Liver (tissue), 3 donors: ENCODE results near the gene RNPS1.

ENCODE experiments used
- EGR1 ChIP-seq, 2 donors: IDR thresholded peaks; 2 replicates each; pipeline ENCODE4 v1.6.1; 2016 to 2018; ENCODE audit warnings: antibody characterized with exemption in 2 of 2, low read depth in 2 of 2
- GABPA ChIP-seq, 2 donors: IDR thresholded peaks in 1 of 2; conservative IDR thresholded peaks in 1 of 2; 2 replicates each; pipeline ENCODE4 v1.6.1; 2016; ENCODE audit warnings: antibody characterized with exemption in 2 of 2, mild to moderate bottlenecking in 1 of 2, moderate library complexity in 1 of 2
- JUND ChIP-seq, 2 donors: IDR thresholded peaks; 2 replicates each; pipeline ENCODE4 v1.6.1; 2016; ENCODE audit warnings: antibody characterized with exemption in 2 of 2
- MAX ChIP-seq: IDR thresholded peaks from 2 replicates; pipeline ENCODE4 v1.6.1; 2016; ENCODE audit warnings: antibody characterized with exemption
- RAD21 ChIP-seq, 2 donors: IDR thresholded peaks; 2 replicates each; pipeline ENCODE4 v1.6.1; 2016; ENCODE audit warnings: antibody characterized with exemption in 2 of 2, mild to moderate bottlenecking in 2 of 2
- REST ChIP-seq: IDR thresholded peaks from 2 replicates; pipeline ENCODE4 v1.6.1; 2016; ENCODE audit warnings: antibody characterized with exemption, mild to moderate bottlenecking
- TAF1 ChIP-seq: conservative IDR thresholded peaks from 2 replicates; pipeline ENCODE4 v1.6.1; 2016; ENCODE audit warnings: antibody characterized with exemption, mild to moderate bottlenecking
- YY1 ChIP-seq: IDR thresholded peaks from 2 replicates; pipeline ENCODE4 v1.6.1; 2016; ENCODE audit warnings: antibody characterized with exemption, mild to moderate bottlenecking
- ZBTB33 ChIP-seq: IDR thresholded peaks from 2 replicates; pipeline ENCODE4 v1.6.1; 2016; ENCODE audit warnings: antibody characterized with exemption
- TF ChIP-seq, protein P1 (sequence below): fragments of 150-350 bp; IDR thresholded peaks from 2 replicates; pipeline ENCODE4 v1.5.1; 2017; ENCODE audit warnings: improper control_type of control experiment, low read depth, low read length; ENCODE audit not compliant: missing input control
- TF ChIP-seq, protein P2 (sequence below): IDR thresholded peaks from 2 replicates; pipeline ENCODE4 v1.6.1; 2016; ENCODE audit warnings: antibody characterized with exemption
- donor health status: healthy.
- donor health status: healthy.

- TF ChIP-seq ZBTB33 (no peak), JUND (IDR thresholded peaks at IDR 0.05) (no peak), YY1 (no peak), MAX (no peak), GABPA (IDR thresholded peaks at IDR 0.05 in 1 of 2, conservative IDR thresholded peaks at IDR 0.05 in 1 of 2) (no peak), RAD21 (IDR thresholded peaks at IDR 0.05) (no peak), REST (no peak), EGR1 (IDR thresholded peaks at IDR 0.05; ENCODE audit: low read depth in 2 of 2) (no peak), TAF1 (no peak)
- TF ChIP-seq, protein P1, sequence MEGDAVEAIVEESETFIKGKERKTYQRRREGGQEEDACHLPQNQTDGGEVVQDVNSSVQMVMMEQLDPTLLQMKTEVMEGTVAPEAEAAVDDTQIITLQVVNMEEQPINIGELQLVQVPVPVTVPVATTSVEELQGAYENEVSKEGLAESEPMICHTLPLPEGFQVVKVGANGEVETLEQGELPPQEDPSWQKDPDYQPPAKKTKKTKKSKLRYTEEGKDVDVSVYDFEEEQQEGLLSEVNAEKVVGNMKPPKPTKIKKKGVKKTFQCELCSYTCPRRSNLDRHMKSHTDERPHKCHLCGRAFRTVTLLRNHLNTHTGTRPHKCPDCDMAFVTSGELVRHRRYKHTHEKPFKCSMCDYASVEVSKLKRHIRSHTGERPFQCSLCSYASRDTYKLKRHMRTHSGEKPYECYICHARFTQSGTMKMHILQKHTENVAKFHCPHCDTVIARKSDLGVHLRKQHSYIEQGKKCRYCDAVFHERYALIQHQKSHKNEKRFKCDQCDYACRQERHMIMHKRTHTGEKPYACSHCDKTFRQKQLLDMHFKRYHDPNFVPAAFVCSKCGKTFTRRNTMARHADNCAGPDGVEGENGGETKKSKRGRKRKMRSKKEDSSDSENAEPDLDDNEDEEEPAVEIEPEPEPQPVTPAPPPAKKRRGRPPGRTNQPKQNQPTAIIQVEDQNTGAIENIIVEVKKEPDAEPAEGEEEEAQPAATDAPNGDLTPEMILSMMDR: no peak
- TF ChIP-seq, protein P2, sequence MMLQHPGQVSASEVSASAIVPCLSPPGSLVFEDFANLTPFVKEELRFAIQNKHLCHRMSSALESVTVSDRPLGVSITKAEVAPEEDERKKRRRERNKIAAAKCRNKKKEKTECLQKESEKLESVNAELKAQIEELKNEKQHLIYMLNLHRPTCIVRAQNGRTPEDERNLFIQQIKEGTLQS: no peak
Observed at GRCh38 chr16:2284797-2285576, 17.1 kb upstream of the RNPS1 start.
